GM20000 (cell line): ENCODE measurements around the gene SLIT3.

ENCODE experiments used
- DNase-seq: peaks from one replicate; pipeline ENCODE4 v3.0.0; 2012; ENCODE audit warnings: low spot score
- CTCF ChIP-seq: IDR thresholded peaks from 2 replicates; pipeline ENCODE4 v1.5.1; 2012; ENCODE audit warnings: mild to moderate bottlenecking, control low read depth; ENCODE audit errors: extremely low read depth, missing control alignments

The SLIT3 gene

DNA sequence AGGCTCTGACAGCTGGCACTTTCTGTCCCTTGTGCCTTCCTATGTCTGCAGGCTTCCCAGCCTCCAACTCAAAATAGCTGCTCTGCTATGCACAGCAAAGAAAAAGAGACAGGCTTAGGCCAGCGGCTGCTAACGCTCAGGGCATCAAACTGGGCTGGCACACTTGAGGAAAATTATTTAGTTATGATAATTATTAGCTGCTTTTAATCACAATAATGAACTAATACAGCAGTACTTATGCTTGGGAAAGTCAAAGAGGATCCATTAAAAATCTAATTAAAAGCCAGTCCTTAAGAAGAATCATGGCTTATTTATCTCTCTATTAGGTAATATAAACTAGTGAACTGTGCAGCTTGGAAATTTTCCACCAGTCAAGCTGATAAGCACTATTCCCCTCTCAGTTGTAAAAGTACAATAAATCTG is 233.2 kb downstream of the SLIT3 start:
- no peak for TF ChIP-seq CTCF
- DNase-seq, result no peak

GRCh38 chr5:169065400-169065799 is 235.5 kb downstream of the SLIT3 start:
- TF ChIP-seq CTCF, result no peak
- DNase-seq, result no peak

DNA sequence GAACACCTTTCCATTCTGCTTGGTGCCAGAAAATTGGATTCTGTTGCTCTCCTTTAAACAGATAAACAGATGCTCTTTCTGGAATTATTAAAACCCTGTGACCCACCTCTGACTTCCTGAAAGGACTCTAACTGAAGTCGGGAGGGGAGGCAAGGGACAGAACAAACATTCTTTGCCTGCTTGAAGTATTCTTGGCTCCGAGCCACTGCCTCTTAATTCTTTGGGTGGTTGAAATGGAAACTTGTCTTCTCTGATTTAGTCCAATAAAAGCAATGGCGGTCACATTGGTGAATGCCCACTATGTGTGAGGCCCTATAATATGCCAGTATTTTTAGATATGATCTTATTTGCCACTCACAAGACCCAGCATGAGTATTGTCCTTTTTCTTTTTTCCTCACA is 236.8 kb downstream of the SLIT3 start:
- TF ChIP-seq CTCF, result no peak
- no peak for DNase-seq

- no peak for DNase-seq
- TF ChIP-seq CTCF, result no peak
Measured at GRCh38 chr5:169063316-169063953, 237.5 kb downstream of the SLIT3 start.

GRCh38 chr5:169062690-169063089 is 238.2 kb downstream of the SLIT3 start:
- no peak for TF ChIP-seq CTCF
- no peak for DNase-seq

DNA sequence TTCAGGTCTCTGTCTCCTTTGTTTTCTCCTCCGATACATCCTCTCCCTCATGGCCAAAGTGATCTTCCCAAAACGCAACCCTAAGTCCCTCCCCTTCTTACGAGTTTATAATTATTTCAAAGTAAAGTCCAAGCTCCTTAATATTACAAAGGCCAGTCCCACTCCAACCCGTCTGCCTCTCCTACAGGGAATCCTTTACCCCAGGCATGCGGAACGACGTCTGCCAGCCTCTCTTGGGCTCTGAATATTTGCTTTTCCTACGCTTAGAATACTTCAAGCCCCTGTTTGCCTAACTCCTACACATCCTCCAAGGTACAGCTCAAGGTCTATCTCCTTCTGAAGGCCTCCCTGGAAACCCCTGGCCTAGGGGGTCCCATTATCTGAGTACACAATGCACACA is 246.4 kb downstream of the SLIT3 start:
- TF ChIP-seq CTCF, result no peak
- DNase-seq, result no peak

DNA sequence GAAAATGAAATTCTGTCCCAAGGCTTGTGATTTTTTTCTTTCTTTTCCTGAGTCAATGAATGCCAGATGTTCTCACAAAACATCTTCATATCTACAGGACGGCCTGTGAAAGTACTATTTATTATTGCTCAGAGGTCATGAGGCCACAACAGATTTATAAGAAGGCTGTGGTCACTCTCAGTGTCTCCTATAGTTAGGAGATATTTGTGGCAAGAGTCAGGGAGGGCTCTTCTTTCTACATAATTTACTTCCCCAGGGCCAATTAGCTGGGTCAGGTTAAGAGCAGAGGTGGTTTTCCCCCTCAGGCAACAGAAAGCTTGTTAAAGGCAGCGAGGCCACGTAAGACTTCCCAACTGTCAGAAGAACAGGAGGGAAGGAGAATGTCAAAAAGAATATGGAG is 248.7 kb downstream of the SLIT3 start:
- DNase-seq, result no peak
- TF ChIP-seq CTCF, result no peak
